ENCODE results near the gene KRTAP12-1.

DNA sequence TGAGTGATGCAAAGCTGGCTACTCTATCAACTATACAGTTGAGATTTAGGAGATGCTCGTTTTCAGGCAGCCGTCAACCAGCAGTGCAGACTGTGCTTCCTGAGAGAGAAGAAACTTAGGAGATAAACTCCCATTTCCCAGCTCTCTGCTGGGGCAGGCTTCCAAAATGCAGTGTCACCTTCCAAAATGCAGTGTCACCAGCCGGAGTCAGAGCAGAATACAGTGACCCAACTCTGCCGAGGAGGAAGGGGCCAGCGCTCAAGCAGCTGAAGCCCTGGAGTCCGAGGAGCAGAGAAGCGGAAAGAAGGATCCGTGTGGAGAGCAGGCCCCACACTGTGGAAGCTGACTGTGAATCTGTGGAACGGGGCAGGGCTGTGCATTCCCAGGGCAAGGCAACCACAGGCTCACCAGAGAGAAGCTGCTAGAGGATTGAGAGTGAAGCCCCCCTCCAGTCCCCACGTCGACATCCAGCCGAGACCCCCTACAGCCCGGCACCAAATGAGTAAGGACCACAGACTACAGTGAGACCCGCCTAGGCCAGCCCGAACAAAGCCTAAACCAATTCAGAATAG is 703 bp upstream of the KRTAP12-1 start:
- TF ChIP-seq CTCF (IDR thresholded peaks at IDR 0.05; ENCODE audit: extremely low read depth in 1 of 2, insufficient read depth in 1 of 2, low read depth in 1 of 2, low read length in 2 of 2) (no peak), MYC (IDR thresholded peaks at IDR 0.05; ENCODE audit: low read depth, low read length) (no peak)
